Measurements from ENCODE around the gene ZNF609.

- TF ChIP-seq PAX5 (IDR thresholded peaks at IDR 0.05; ENCODE audit: insufficient read depth, low read length, severe bottlenecking) (no peak), POLR2A (IDR thresholded peaks at IDR 0.05; ENCODE audit: low read depth, low read length) (no peak), TAF1 (IDR thresholded peaks at IDR 0.05; ENCODE audit: low read depth, low read length) (no peak), POLR2AphosphoS5 (IDR thresholded peaks at IDR 0.05; ENCODE audit: low read depth, low read length) (0 out of 2 replicates have a peak, but pooled peaks have one; percentile 5)
Measured at GRCh38 chr15:64461721-64462162, 1.4 kb downstream of the ZNF609 start.
